ENCODE measurements around the gene TMEM134.

- TF ChIP-seq, protein P1, sequence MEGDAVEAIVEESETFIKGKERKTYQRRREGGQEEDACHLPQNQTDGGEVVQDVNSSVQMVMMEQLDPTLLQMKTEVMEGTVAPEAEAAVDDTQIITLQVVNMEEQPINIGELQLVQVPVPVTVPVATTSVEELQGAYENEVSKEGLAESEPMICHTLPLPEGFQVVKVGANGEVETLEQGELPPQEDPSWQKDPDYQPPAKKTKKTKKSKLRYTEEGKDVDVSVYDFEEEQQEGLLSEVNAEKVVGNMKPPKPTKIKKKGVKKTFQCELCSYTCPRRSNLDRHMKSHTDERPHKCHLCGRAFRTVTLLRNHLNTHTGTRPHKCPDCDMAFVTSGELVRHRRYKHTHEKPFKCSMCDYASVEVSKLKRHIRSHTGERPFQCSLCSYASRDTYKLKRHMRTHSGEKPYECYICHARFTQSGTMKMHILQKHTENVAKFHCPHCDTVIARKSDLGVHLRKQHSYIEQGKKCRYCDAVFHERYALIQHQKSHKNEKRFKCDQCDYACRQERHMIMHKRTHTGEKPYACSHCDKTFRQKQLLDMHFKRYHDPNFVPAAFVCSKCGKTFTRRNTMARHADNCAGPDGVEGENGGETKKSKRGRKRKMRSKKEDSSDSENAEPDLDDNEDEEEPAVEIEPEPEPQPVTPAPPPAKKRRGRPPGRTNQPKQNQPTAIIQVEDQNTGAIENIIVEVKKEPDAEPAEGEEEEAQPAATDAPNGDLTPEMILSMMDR (IDR thresholded peaks at IDR 0.05; ENCODE audit: low read depth, low read length): no peak
- no peak for TF ChIP-seq EZH2phosphoT487 (IDR thresholded peaks at IDR 0.05; ENCODE audit: low read depth)
Measured at GRCh38 chr11:67495234-67496005, 26.4 kb upstream of the TMEM134 start.
